Astrocyte of the spinal cord (primary cell): Measurements from ENCODE around the gene NDUFA13.

Experiments
- DNase-seq: peaks from one replicate; pipeline ENCODE4 v3.0.0; 2011; ENCODE audit warnings: low read depth, low spot score
- H3K4me3 ChIP-seq: 2 replicates; pipeline ENCODE4 v1.5.1; 2011; ENCODE audit warnings: low read depth, mild to moderate bottlenecking, low read length, moderate library complexity
- in situ Hi-C: cut with HindIII; loops from 2 replicates; pipeline ENCODE4 v1.10.0; 2017; ENCODE audit warnings: low sequenced_read_pairs
- TF ChIP-seq, protein P1 (sequence below): IDR thresholded peaks from 2 replicates; pipeline ENCODE4 v1.5.1; 2012; ENCODE audit warnings: low read depth, mild to moderate bottlenecking, low read length, inconsistent platforms

NDUFA13 gene

DNA sequence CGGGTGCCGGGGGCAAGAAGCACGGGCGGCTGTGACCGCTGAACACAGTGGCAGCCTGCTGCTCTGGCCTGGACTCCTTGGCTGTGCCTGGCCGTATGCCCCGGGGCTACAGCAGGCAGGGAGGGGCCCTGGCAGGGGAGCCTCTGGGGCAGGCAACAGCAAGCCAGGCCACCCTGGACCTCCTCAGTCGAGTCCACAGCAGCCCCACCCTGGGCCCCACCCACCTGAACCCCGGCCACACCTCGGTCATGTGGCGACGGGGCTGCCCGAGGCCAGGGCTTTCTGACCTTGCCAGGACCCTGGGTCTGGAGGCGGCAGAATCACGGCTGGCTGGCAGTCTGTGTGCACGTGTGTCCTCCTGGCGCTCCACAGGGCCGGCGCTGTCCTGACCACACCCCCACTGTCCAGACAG lies 30.7 kb downstream of the NDUFA13 start:
- TF ChIP-seq, protein P1, sequence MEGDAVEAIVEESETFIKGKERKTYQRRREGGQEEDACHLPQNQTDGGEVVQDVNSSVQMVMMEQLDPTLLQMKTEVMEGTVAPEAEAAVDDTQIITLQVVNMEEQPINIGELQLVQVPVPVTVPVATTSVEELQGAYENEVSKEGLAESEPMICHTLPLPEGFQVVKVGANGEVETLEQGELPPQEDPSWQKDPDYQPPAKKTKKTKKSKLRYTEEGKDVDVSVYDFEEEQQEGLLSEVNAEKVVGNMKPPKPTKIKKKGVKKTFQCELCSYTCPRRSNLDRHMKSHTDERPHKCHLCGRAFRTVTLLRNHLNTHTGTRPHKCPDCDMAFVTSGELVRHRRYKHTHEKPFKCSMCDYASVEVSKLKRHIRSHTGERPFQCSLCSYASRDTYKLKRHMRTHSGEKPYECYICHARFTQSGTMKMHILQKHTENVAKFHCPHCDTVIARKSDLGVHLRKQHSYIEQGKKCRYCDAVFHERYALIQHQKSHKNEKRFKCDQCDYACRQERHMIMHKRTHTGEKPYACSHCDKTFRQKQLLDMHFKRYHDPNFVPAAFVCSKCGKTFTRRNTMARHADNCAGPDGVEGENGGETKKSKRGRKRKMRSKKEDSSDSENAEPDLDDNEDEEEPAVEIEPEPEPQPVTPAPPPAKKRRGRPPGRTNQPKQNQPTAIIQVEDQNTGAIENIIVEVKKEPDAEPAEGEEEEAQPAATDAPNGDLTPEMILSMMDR: no peak
- in situ Hi-C loops: no loop called here
- H3K4me3 ChIP-seq: no peak overlapping the region
- DNase-seq: no peak

DNA sequence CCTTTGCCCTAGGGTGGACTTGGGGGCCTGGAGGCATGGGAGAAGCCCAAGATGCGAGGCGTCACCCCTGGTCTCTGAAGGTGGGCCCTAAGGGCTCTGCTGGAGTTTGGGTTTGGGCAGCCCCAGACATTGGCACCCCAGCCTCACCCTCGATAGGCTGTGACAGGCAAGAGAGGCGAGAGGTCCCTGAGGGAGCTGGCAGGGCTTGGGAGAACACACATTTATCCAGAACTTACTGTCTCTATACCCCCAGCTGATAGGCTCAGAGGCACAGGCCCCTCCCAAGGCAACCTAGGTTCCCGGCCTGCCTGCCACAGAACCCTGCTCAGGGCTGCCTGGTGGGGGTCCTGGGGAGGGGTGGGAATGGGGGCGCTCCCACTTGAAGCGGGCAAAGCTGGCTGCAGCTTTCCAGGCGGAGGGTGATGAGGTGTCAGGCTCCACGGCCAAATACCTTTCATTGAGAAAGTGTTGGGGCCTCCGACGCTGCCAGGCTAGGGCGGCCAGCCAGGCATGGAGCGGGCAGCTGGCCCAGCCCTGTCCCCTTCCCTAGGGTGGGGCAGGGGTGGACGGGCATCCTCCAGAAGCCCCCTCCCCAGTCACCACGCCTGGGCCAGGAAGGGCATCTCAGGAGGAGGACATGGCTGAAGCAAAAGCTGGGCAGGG lies 31.8 kb downstream of the NDUFA13 start:
- TF ChIP-seq, protein P1: no peak
- in situ Hi-C loops: no loop called here
- no peak for DNase-seq
- H3K4me3 ChIP-seq: no peak overlapping the region

DNA sequence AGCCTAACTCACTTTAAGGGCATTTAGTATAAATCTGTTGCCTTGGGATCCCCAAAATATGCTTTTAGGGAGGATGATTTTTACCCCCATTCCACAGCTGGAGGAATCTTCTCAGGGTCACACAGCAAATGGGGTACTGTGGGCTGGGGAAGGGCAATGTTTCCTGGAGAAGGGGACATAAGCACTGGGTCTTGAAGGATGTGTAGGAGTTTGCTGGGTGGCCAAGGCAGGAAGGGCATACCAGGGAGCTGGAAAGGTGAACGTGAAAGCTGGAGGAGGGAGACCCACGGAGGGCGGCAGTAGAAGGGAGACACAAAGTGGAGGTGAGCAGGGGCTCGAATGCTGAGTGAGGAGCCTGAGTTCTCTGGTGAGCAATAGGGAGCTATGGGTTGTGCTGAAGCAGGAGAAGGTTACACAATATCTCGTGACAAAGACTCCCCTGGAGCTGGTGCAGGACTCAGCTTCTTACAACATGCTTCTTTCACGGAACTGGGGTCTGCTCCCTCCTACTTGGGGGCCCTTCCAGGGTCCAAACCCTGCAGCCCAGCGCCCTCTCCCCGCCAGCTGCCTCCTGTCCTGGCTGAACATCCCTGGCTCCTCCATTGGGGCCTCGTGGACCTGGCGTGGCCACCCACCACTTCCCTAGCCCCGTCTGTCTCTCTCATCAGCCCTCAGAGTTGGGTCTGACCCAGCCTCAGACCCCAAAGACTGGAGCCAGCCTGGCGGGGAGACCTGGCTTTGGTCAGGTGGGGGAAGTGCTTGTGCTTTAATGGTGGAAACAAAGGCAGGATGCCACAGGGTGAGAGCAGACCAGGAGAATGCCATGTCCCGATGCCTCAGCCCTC lies 33.1 kb downstream of the NDUFA13 start:
- H3K4me3 ChIP-seq: no peak overlapping the region
- TF ChIP-seq, protein P1: no peak
- in situ Hi-C loops: no loop called here
- no peak for DNase-seq

DNA sequence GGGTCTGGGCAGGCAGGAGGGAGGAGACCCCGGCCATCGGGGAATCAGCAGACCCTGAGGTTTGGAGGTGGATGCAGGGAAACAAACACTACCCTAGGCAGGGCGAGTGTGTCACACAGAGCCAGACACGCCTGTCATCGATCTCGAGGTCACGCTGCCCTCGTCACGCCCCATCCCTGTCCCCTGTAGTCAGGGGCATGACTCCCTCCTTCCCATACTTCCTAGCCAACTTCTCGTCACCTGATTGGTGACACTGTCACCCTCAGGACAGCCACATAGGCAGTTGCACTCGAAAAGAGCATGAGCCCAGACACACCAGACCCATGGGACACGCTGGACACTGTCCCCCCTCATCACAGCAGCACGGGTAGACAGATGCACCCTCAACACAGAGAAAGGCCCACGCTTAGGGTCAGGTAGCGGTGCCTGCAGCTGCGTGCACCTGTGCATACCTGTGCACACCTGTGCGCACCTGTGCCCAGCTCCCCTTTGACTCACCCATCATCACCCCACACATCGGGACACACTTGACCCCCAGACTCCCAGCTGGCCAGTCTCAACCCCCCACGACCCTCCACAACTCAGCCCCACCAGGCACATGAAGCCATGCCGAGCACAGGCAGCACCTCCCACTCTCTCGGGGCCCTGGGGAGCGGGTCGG lies 33.9 kb downstream of the NDUFA13 start:
- in situ Hi-C loops: no loop called here
- no peak for DNase-seq
- TF ChIP-seq, protein P1: no peak
- H3K4me3 ChIP-seq: no peak overlapping the region

DNA sequence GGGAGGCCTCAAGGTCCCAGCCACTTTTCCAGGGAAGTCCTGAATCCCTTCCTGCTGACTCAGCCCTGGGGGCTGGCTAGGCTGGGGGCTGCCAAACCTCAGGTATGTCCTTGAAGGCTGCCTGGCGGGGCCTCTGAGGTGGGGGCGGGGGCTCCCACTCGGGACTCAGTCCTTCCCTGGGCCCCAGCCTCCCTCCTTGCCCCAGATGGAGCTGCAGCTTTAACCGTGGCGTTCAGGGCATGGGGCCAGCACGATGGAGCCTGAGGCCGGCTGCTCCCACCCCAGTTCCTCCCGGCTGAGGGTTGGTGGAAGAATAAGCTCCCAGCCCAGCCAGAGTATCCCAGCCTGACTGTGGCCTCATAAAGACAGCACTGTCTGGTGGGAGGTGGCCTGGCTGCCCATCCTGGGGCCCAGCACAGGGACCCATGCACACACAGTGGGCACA lies 34.5 kb downstream of the NDUFA13 start:
- TF ChIP-seq, protein P1: no peak
- DNase-seq: peak; percentile 70
- no peak overlapping the region for H3K4me3 ChIP-seq
- in situ Hi-C loops: no loop called here

DNA sequence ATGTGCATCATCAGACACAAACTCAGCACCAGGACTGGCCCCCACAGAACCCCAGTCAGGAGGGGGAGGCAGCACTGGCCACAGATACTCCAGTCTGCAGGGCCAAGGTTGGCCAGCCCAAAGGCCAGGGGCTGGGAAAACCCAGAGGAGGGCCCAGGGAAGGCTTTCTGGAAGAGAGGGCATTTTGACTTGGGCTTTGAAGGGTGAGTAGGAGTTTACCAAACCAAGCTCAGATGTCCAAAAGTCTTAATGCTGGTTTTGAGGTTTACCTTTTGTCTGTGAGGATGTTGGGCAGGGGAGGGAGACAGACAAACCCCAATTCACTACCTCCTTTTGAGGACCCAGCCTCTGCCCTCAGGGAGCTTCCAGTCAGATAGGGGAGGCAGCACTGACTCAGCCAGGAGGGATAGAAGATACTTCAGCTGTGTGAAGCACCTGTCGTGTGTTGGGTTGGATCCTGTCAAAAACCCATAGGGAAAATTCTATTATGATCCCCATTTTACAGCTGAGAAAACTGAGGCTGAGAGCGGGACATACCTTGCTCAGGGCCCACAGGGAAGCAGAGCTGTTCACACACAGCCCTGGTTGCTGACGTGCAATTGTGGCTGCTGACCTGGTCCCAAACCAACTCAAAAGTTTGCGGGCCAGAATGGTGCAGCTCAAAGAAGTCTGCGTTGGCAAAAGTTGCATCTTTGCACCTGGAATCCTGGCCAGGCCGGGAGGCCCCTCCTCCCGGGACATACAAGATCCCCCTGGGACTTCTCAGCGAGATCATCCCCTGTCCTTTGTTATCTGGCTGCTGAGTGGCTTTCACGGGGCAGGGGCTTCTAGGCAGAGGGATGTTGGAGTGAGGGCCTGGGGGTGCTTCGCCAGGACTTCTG lies 35.2 kb downstream of the NDUFA13 start:
- no peak for DNase-seq
- in situ Hi-C loops: no loop called here
- no peak overlapping the region for H3K4me3 ChIP-seq
- TF ChIP-seq, protein P1: no peak
